HFFc6 (cell line): ENCODE results near the gene BST2. TPM values are rescaled to one million over a fixed set of nuclear protein-coding genes. Genes with fewer than 3 reads are reported as not detected.

Experiments
- DNase-seq: peaks from one replicate; pipeline ENCODE4 v3.0.0-alpha.2; 2018
- H3K27ac Mint-ChIP-seq: 2 replicates; pipeline ENCODE4 v1.8.0; 2020; ENCODE audit warnings: mild to moderate bottlenecking, mixed read lengths
- H3K27me3 Mint-ChIP-seq: 2 replicates; pipeline ENCODE4 v1.8.0; 2021; ENCODE audit warnings: mild to moderate bottlenecking, moderate library complexity, mixed read lengths; ENCODE audit not compliant: insufficient read depth
- H3K36me3 Mint-ChIP-seq: 2 replicates; pipeline ENCODE4 v1.8.0; 2021; ENCODE audit warnings: low read depth, mixed read lengths
- H3K4me1 Mint-ChIP-seq: 2 replicates; pipeline ENCODE4 v1.8.0; 2020; ENCODE audit warnings: low read depth, mixed read lengths
- H3K4me3 Mint-ChIP-seq: 2 replicates; pipeline ENCODE4 v1.8.0; 2020; ENCODE audit warnings: mild to moderate bottlenecking, moderate library complexity, mixed read lengths
- H3K9me3 Mint-ChIP-seq: 2 replicates; pipeline ENCODE4 v1.8.0; 2020; ENCODE audit warnings: mild to moderate bottlenecking, mixed read lengths
- total RNA-seq, 6 experiments: library from RNA; stranded (reverse); fragmentation: NEBNext Ultra II Directional; extraction: Animal tissue kit (Norgen Biotek cat#: 25700); gene quantifications; 2 replicates in 1 of 6; 3 replicates in 5 of 6; pipeline ENCODE4 v1.2.3, GENCODE V29; 2021
- TF ChIP-seq, protein P1 (sequence below): fragments of 200-600 bp; sonication (generic); IDR thresholded peaks from 2 replicates; pipeline ENCODE4 v1.5.0; 2021; ENCODE audit warnings: antibody characterized with exemption, mild to moderate bottlenecking

BST2 gene
- total RNA-seq, 6 experiments from 2014 or later, result 0.21 to 0.59 (median 0.34) TPM; not detected in 3

DNA sequence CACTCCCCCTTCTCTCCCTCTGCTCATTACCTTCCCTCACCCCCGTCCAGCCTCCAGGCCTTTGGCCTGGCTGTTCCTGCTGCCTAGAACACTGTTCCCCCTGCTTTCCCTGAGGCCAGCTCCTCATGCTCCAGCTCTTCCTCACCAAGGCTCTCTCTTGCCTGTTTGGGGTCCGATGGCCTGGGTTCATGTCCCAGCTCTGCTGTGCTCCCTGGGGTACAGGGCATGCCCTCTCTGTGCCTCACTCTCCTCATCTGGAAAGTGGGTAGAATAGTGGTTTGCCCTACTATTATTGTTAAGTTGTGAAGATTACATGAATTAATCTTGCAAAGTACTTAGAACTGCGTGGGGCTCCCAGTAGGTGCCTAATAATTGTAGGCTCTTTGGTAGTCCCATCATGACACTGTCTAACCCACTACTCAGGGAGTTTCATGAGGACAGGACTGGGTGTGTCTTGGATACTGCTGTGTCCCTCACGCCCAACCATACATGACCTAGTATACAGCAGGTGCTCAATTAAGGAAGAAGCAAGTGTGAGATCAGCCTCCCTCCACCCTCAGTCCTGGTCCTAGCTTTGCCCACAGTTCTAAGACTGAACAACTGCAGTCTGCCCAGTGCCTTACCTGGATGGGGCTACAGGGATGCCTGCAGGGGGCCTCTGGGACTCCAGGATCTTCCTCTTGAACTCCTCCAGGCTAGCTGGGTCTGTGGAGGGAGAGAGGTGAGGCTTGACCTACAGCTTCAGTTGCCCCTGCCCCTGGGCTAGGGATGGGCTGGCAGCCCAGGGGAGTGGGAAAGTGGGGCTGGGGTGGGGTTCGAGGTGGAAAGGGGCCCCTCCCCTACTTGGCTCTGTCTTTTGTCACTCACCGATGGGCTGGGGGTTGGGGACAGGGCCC, 45.3 kb downstream of the BST2 start:
- no peaks in the 10 kb centered on the region for H3K9me3 Mint-ChIP-seq
- TF ChIP-seq, protein P1, sequence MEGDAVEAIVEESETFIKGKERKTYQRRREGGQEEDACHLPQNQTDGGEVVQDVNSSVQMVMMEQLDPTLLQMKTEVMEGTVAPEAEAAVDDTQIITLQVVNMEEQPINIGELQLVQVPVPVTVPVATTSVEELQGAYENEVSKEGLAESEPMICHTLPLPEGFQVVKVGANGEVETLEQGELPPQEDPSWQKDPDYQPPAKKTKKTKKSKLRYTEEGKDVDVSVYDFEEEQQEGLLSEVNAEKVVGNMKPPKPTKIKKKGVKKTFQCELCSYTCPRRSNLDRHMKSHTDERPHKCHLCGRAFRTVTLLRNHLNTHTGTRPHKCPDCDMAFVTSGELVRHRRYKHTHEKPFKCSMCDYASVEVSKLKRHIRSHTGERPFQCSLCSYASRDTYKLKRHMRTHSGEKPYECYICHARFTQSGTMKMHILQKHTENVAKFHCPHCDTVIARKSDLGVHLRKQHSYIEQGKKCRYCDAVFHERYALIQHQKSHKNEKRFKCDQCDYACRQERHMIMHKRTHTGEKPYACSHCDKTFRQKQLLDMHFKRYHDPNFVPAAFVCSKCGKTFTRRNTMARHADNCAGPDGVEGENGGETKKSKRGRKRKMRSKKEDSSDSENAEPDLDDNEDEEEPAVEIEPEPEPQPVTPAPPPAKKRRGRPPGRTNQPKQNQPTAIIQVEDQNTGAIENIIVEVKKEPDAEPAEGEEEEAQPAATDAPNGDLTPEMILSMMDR, result no peak
- no peak for DNase-seq
- no peak overlapping the region for H3K4me3 Mint-ChIP-seq
- H3K4me1 Mint-ChIP-seq, result no peaks in the 10 kb centered on the region
- peaks cover 14% of the 10 kb centered on the region for H3K27me3 Mint-ChIP-seq
- no peak overlapping the region for H3K27ac Mint-ChIP-seq
- H3K36me3 Mint-ChIP-seq, result no peaks in the 10 kb centered on the region

DNA sequence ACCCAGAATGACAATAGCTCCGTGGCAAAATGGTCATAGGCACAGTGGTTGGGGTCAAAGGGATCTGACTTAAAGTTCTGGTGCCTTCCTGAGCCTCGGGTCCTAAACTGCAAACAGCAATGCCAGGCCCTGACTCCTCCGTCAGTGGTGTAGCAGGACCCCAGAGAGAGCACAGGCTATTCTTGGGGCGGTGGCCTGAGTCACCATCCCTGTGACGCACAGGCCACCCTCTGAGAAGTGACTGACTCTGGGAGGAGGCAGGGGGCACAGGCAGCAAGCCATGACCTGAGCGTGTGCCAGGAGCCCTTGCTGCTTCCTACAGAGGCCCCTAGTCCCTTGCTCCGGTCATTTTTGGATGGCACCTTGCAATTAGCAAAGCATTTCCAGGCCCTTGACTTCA, 47.0 kb downstream of the BST2 start:
- Mint-ChIP-seq H3K9me3 (no peaks in the 10 kb centered on the region), H3K36me3 (no peaks in the 10 kb centered on the region), H3K4me1 (no peaks in the 10 kb centered on the region), H3K4me3 (no peak overlapping the region), H3K27me3 (peaks cover 13% of the 10 kb centered on the region), H3K27ac (no peak overlapping the region)
- no peak for DNase-seq
- TF ChIP-seq, protein P1, result no peak

DNA sequence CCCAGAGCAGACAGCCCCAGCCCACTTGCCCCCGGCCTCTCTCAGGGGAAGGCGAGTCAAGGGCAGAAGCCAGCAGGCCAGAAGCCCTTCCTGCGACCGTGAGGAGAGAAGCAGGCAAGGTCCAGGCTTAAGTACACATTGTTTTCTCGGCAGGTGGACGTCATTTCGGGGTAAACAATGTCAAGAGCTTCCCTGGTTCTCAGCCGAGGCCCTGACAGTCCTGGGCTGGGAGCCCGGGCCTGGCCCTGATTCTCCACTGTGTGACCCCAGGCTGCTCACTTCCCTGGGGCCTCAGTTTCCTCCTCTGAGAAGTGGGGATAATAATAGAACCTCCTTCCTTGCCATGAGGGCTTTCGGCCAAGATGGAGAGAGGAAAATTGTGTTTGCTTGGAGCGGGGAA, 47.7 kb downstream of the BST2 start:
- TF ChIP-seq, protein P1, result no peak
- no peaks in the 10 kb centered on the region for H3K4me1 Mint-ChIP-seq
- H3K36me3 Mint-ChIP-seq, result no peaks in the 10 kb centered on the region
- no peak for DNase-seq
- no peak overlapping the region for H3K4me3 Mint-ChIP-seq
- H3K9me3 Mint-ChIP-seq, result no peaks in the 10 kb centered on the region
- H3K27me3 Mint-ChIP-seq, result peaks cover 17% of the 10 kb centered on the region
- no peak overlapping the region for H3K27ac Mint-ChIP-seq

DNA sequence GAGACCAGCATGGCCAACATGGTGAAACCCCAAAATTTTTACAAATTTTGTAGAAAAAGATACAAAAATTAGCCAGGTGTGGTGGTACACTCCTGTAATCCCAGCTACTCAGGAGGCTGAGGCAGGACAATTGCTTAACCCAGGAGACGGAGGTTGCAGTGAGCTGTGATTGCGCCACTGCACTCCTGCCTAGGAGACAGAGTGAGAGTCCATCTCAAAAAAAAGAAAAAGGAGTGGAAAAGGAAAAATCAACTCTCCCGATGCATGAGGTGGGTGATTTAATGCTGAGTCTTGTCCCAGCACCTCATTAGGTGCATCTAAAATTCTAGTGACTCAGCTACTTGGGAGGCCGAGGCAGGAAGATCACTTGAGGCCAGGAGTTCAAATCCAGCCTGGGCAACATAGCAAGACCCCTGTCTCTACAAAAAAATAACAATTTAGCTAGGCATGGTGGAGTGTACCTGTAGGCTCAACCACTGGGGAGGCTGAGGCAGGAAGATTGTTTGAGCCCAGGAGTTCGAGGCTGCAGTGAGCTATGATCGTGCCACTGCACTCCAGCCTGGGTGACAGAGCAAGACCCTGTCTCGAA, 48.3 kb downstream of the BST2 start:
- no peak for DNase-seq
- Mint-ChIP-seq H3K36me3 (no peaks in the 10 kb centered on the region), H3K27ac (no peak overlapping the region), H3K27me3 (peaks cover 13% of the 10 kb centered on the region), H3K4me3 (no peak overlapping the region), H3K4me1 (no peaks in the 10 kb centered on the region), H3K9me3 (no peaks in the 10 kb centered on the region)
- TF ChIP-seq, protein P1, result no peak

DNA sequence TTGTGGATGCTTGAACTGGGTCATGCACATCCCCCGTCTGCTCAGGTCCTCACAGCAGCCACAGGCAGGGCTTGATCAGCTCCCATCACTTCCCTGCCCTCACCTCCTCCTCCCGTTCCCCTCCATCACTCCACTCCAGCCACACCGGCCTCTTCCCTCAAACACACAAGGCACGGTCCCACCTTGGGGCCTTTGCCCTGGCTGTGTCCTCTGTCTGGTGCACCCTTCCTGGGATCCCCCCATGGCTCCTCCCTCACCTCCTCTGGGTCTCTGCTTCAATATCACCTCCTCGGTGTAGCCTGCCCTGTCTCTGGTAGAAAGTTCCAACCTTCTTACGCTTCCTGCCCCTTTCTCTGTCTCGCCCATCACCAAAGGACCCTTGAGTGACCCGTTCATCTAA, 52.0 kb downstream of the BST2 start:
- H3K9me3 Mint-ChIP-seq, result no peaks in the 10 kb centered on the region
- H3K36me3 Mint-ChIP-seq, result no peaks in the 10 kb centered on the region
- H3K4me3 Mint-ChIP-seq, result no peak overlapping the region
- peaks cover 7% of the 10 kb centered on the region; the same call in 1 of the 2 replicates for H3K4me1 Mint-ChIP-seq
- H3K27me3 Mint-ChIP-seq, result peaks cover 16% of the 10 kb centered on the region
- TF ChIP-seq, protein P1, result no peak
- DNase-seq, result no peak
- H3K27ac Mint-ChIP-seq, result no peak overlapping the region

Other genes starting within 250 kb of the BST2 start
- 10 to 100 TPM; 23.5 to 29.3 (median 25.7) TPM for gene USE1, start 190.3 kb downstream of the BST2 start, total RNA-seq
- 10 to 100 TPM; 13.0 to 20.3 (median 17.4) TPM for gene OCEL1, start 179.4 kb downstream of the BST2 start, total RNA-seq
- 10 to 100 TPM; 46.1 to 61.9 (median 49.3) TPM for gene NR2F6, start 159.7 kb downstream of the BST2 start, total RNA-seq
- gene USHBP1, start 140.9 kb downstream of the BST2 start, total RNA-seq, result not detected
- gene BABAM1, start 138.2 kb downstream of the BST2 start, total RNA-seq, result 100 to 1,000 TPM; 105 to 128 (median 120) TPM
- under 1 TPM; 0.28 to 0.57 (median 0.43) TPM for gene ANKLE1, start 123.7 kb downstream of the BST2 start, total RNA-seq
- gene ABHD8, start 102.2 kb downstream of the BST2 start, total RNA-seq, result 1 to 10 TPM; 6.7 to 9.9 (median 8.9) TPM
- gene MRPL34, start 99.8 kb downstream of the BST2 start, total RNA-seq, result 10 to 100 TPM; 43.1 to 56.7 (median 50.4) TPM
- 10 to 100 TPM; 77.1 to 92.5 (median 83.4) TPM for gene DDA1, start 96.1 kb downstream of the BST2 start, total RNA-seq
- 1 to 10 TPM; 4.4 to 6.0 (median 5.0) TPM for gene ANO8, start 70.8 kb downstream of the BST2 start, total RNA-seq
- 10 to 100 TPM in 5 of 6 experiments, 1 to 10 TPM in 1; 9.2 to 14.7 (median 13.0) TPM for gene GTPBP3, start 68.1 kb downstream of the BST2 start, total RNA-seq
- gene PLVAP, start 28.3 kb downstream of the BST2 start, total RNA-seq, result not detected
- not detected for gene CCDC194, start 11.4 kb downstream of the BST2 start, total RNA-seq
- gene MVB12A, start 14.4 kb upstream of the BST2 start, total RNA-seq, result 10 to 100 TPM; 45.2 to 49.2 (median 47.2) TPM
- gene TMEM221, start 43.0 kb upstream of the BST2 start, total RNA-seq, result not detected
- gene NXNL1, start 55.3 kb upstream of the BST2 start, total RNA-seq, result not detected
- gene SLC27A1, start 64.9 kb upstream of the BST2 start, total RNA-seq, result 10 to 100 TPM; 11.5 to 14.9 (median 13.6) TPM
- 100 to 1,000 TPM in 1 of 6 experiments, 10 to 100 TPM in 5; 90.6 to 101 (median 95.2) TPM for gene PGLS, start 106.0 kb upstream of the BST2 start, total RNA-seq
- gene COLGALT1, start 150.0 kb upstream of the BST2 start, total RNA-seq, result 100 to 1,000 TPM; 102 to 115 (median 106) TPM